K562 (cell line): ENCODE measurements around the gene ATRN.

Experiments
- BRD9 ChIP-seq: fragments of 450-650 bp; IDR thresholded peaks from 2 replicates; pipeline ENCODE4 v1.6.1; 2018; ENCODE audit warnings: low read depth; ENCODE audit not compliant: partially characterized antibody
- KLF6 ChIP-seq: fragments of 250-450 bp; sonication (Bioruptor Pico); IDR thresholded peaks from 2 replicates; pipeline ENCODE4 v1.4.0; 2020; ENCODE audit warnings: mild to moderate bottlenecking, moderate library complexity, borderline replicate concordance
- SFPQ ChIP-seq: fragments of 200-400 bp; formaldehyde crosslinking; IDR thresholded peaks from 2 replicates; pipeline ENCODE4 v1.6.1; 2017; ENCODE audit warnings: mild to moderate bottlenecking, low read depth, low read length, moderate library complexity
- TF ChIP-seq, protein P1 (sequence below), 3 experiments: IDR thresholded peaks in 2 of 3; conservative IDR thresholded peaks in 1 of 3; 2 replicates each; pipeline ENCODE4 v1.5.1; 2011 to 2012; ENCODE audit warnings: low read length in 3 of 3, mild to moderate bottlenecking in 3 of 3, control low read depth in 2 of 3, improper control_type of control experiment in 1 of 3, inconsistent platforms in 1 of 3, low read depth in 1 of 3, mixed read lengths in 1 of 3, moderate library complexity in 1 of 3; ENCODE audit not compliant: insufficient read depth in 2 of 3

DNA sequence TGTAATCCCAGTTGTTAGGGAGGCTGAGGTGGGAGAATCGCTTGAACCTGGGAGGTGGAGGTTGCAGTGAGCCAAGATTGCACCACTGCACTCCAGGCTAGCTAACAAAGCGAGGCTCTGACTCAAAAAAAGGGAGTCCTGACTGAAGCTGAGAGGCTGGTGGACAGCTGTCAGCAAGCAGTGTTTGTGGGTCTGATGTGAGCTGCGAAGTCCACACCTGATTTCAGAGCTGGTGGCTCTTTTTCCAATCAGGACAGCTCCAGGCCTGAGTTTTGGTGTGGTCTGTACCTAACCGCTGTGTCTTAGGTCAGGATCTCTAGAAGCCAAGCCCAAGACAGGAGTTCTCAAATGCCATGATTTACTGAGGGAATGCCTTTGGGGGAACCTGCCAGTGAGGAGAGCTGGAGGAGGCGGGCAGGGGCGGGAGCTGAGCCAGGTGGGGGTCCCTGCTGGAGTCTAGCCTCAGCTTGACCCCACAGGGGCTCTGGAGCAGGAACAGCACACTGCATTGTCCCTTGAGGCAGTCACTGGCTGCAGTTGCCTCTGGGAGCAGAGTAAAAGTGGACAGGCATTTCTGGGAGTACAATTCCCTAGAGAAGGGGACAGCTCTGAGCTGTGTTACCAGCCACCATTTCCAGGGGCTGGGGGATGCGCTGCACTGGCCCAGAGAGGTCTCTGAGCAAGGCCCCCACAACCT is 187.3 kb downstream of the ATRN start:
- TF ChIP-seq, protein P1, sequence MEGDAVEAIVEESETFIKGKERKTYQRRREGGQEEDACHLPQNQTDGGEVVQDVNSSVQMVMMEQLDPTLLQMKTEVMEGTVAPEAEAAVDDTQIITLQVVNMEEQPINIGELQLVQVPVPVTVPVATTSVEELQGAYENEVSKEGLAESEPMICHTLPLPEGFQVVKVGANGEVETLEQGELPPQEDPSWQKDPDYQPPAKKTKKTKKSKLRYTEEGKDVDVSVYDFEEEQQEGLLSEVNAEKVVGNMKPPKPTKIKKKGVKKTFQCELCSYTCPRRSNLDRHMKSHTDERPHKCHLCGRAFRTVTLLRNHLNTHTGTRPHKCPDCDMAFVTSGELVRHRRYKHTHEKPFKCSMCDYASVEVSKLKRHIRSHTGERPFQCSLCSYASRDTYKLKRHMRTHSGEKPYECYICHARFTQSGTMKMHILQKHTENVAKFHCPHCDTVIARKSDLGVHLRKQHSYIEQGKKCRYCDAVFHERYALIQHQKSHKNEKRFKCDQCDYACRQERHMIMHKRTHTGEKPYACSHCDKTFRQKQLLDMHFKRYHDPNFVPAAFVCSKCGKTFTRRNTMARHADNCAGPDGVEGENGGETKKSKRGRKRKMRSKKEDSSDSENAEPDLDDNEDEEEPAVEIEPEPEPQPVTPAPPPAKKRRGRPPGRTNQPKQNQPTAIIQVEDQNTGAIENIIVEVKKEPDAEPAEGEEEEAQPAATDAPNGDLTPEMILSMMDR (IDR thresholded peaks at IDR 0.05 in 2 of 3, conservative IDR thresholded peaks at IDR 0.05 in 1 of 3; ENCODE audit: insufficient read depth in 2 of 3, low read depth in 1 of 3, low read length in 3 of 3), result no peak
- TF ChIP-seq SFPQ (no peak), BRD9 (no peak), KLF6 (CRISPR knock-in tag) (no peak)
